Fibroblast of skin of left biceps (primary cell): ENCODE results near the gene FAM124B.

ENCODE experiments used
- DNase-seq, 2 experiments: peaks; one replicate each; pipeline ENCODE4 v3.0.0-alpha.2; 2013; ENCODE audit warnings: low read depth in 2 of 2

The FAM124B gene

DNA sequence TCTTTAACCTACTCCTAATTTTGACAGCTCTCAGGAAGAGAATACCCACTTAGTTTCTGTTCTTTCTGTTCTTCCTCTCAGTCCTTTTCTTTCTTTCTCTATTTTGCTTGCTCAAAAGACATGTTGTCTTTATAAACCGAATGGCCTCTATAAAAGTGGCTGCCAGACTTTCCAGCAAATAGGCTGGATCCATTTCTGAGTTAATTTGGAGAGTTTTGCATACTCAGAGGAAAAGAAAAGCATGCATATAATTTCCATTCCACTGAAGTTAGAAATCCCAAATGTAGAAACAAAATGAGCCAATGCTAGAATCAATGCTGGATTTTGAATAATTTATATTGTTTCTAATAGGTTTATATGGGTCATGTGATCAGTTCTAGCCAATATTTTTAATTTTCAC, 65.9 kb downstream of the FAM124B start:
- DNase-seq: no peak

DNA sequence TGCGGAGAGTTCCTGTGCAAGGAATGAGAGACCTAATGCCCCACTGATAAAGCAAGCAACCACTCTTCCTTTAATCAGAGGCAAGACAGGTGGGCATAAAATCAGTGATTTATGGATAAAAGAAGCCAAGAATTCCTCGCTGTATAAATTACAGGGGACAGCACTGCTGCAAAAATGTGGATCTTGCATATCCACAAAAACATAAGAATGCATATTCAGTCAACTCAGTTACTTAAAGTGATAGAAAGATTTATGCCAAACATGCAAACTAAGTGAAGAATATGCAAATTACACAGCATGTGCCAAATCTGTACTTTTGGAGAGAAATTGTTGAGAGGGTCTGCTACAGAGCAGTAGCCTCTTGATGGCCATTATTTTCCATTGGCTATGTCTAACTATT, 67.2 kb downstream of the FAM124B start:
- no peak for DNase-seq

DNA sequence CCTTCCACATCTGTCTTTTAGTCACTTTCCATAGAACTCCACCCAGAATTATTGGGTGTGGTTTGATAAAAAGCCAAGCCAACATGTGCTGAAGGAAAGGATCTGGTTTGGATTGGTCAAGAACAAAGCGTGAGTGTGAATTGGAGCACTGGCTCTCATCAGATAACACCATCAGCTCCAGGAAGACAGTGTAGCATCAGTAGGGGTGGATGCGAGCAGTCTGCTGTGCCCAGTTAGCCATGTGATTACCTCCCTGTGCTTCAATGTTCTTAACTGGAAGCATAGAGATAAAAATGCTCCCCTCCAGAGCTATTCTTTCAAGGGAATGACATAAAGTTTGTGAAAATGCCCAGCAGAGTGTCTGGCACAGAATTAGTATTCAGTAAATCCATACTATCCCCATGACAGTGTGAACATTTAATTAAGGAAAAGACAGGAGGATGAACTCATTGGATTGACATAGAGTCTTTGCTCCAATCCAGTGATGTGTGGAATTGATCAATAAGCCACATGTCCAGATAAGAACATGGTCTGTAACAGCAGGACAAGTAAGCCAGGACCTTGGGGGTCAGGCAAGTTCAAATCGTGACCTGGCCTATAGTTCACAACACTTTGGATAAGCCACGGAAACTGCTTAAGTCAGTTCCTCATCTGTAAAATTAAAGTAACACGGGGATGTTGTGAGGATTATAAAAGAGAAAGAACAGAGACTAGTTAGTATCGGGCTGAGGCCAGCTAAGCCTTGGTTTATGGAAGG, 68.0 kb downstream of the FAM124B start:
- DNase-seq: no peak

DNA sequence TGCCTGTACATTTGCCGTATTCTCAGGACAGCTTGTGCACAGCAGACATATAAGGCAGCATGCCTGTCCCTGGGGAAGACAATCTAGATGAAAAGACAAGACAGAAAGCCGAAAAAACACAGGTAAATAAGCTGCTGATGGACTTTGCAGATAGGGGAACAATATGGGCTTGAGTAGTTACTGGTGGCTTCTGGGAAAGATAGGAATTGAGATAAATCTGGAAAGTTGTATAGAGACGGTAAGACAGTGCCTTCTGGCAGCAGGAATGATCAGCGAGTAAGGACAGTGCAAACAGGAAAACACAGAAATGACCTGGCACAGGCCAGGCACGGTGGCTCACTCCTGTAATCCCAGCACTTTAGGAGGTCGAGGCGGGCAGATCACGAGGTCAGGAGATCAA, 70.2 kb downstream of the FAM124B start:
- no peak for DNase-seq

DNA sequence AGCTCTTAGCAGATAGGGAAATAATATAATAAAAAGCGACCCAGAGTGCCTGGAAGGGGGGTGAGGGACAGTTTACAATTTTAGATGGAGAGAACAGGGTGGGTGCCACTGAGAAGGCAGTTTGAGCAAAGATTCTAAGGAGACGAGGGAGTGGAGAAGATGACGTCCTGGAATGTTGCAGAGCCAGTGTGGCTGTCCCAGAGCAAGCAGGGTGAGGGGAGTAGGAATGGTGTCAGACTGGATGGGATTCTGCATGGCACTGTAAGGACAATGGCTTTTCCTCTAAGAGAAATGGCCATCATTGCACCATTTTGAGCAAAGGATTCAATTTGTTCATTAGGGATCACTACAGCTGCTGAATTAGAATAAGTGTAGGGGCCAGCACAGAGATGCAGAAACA, 73.1 kb downstream of the FAM124B start:
- DNase-seq: no peak
